Activated CD4-positive, alpha-beta T cell treated with anti-CD3 and anti-CD28 coated beads, Interleukin-2, amount 10 ng/mL, durations not matched to agents 7 days and 5 days (primary cell): ENCODE results near the gene CPOX. TPM values are rescaled to one million over a fixed set of nuclear protein-coding genes. Genes with fewer than 3 reads are reported as not detected.

ENCODE experiments used
- CTCF ChIA-PET: fragments of 350-600 bp; sonication (Branson Sonifier 250); formaldehyde crosslinking; loops from one replicate; lab custom pipeline; 2021; ENCODE audit warnings: antibody characterized with exemption; lab: Charles Lee
- POLR2A ChIA-PET: fragments of 350-600 bp; sonication (Branson Sonifier 250); formaldehyde crosslinking; loops from one replicate; lab custom pipeline; 2021; ENCODE audit warnings: antibody characterized with exemption; lab: Charles Lee
- DNase-seq: peaks from one replicate; pipeline ENCODE4 v3.0.0-alpha.2; 2020
- H3K27ac Mint-ChIP-seq: one replicate; pipeline ENCODE4 v1.8.0; 2021; ENCODE audit warnings: mild to moderate bottlenecking, moderate library complexity, mixed read lengths
- H3K27me3 Mint-ChIP-seq: one replicate; pipeline ENCODE4 v1.8.0; 2021; ENCODE audit warnings: mixed read lengths
- H3K36me3 Mint-ChIP-seq: one replicate; pipeline ENCODE4 v1.8.0; 2021; ENCODE audit warnings: low read depth, mixed read lengths
- H3K4me1 Mint-ChIP-seq: one replicate; pipeline ENCODE4 v1.8.0; 2021; ENCODE audit warnings: mixed read lengths
- H3K4me3 Mint-ChIP-seq: one replicate; pipeline ENCODE4 v1.8.0; 2021; ENCODE audit warnings: mild to moderate bottlenecking, moderate library complexity, mixed read lengths
- H3K9me3 Mint-ChIP-seq: one replicate; pipeline ENCODE4 v1.8.0; 2021; ENCODE audit warnings: mixed read lengths
- total RNA-seq, 2 experiments: library from RNA; stranded (reverse); gene quantifications; one replicate each; pipeline ENCODE4 v1.2.3, GENCODE V29; 2021

CPOX gene
- total RNA-seq, 2 experiments from 2014 or later = 60.4 to 66.3 TPM

DNA sequence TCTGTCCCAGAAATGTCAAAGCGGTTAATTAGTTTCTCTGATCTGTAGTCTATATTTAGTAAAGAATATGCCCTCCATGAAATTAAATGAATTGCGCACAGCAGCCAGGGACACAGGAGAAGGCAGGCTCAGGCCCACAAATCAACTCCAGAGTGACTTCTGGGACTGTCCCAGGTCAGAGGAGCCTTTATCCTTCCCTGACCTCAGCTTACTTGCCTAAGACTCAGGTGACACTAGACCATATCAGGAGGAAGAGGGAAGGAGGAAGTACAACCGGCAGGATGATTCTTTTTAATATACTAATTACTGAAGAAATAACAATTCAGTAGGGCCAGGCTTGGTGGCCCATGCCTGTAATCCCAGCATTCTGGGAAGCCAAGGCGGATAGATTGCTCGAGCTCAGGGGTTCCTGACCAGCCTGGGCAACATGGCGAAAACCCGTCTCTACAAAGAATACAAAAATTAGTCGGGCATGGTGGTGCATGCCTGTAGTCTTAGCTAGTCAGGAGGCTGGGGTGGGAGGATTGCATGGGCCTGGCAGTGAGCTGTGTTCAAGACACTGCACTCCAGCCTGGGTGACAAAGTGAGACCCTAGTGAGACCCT lies 63.5 kb downstream of the CPOX start:
- POLR2A ChIA-PET = no interaction called here
- H3K27ac Mint-ChIP-seq = no peak overlapping the region
- no peaks in the 10 kb centered on the region for H3K27me3 Mint-ChIP-seq
- H3K9me3 Mint-ChIP-seq = peaks cover 2% of the 10 kb centered on the region
- CTCF ChIA-PET = interaction anchor here (1.0 kb wide), 1 partner anchor 9 kb away, joined by 3 read pairs; no protein-coding TSS in a partner anchor
- H3K4me1 Mint-ChIP-seq = peaks cover 63% of the 10 kb centered on the region
- no peak for DNase-seq
- peaks cover 50% of the 10 kb centered on the region for H3K36me3 Mint-ChIP-seq
- peak overlapping the region; percentile 45 for H3K4me3 Mint-ChIP-seq

Other genes starting within 250 kb of the CPOX start
- not detected for gene OR5K4, start 239.8 kb downstream of the CPOX start, total RNA-seq
- not detected for gene OR5K3, start 202.9 kb downstream of the CPOX start, total RNA-seq
- not detected for gene OR5K1, start 130.4 kb downstream of the CPOX start, total RNA-seq
- gene OR5K2, start 95.9 kb downstream of the CPOX start, total RNA-seq = not detected
- 100 to 1,000 TPM; 399 to 432 TPM for gene CLDND1, start 70.7 kb downstream of the CPOX start, total RNA-seq
- 10 to 100 TPM; 31.0 to 35.0 TPM for gene GPR15, start 61.6 kb downstream of the CPOX start, total RNA-seq
- gene ST3GAL6, start 169.7 kb upstream of the CPOX start, total RNA-seq = under 1 TPM; 0.07 to 0.08 TPM